Mucosa of rectum (tissue), 2 donors: ENCODE measurements around the gene DNTTIP2.

Experiments
- H3K27ac ChIP-seq, 2 donors: one replicate each; pipeline ENCODE4 v1.7.0; 2013; ENCODE audit warnings: inconsistent platforms in 2 of 2, low read depth in 2 of 2, low read length in 2 of 2
- H3K27me3 ChIP-seq, 2 donors: one replicate each; pipeline ENCODE4 v1.7.0; 2013; ENCODE audit warnings: low read length in 2 of 2; ENCODE audit not compliant: control insufficient read depth in 2 of 2, insufficient read depth in 2 of 2
- H3K36me3 ChIP-seq, 2 donors: one replicate each; pipeline ENCODE4 v1.7.0; 2013; ENCODE audit warnings: low read length in 2 of 2; ENCODE audit not compliant: control insufficient read depth in 2 of 2, insufficient read depth in 2 of 2
- H3K4me1 ChIP-seq, 2 donors: one replicate each; pipeline ENCODE4 v1.7.0; 2013; ENCODE audit warnings: low read length in 2 of 2, mild to moderate bottlenecking in 1 of 2; ENCODE audit not compliant: control insufficient read depth in 2 of 2, insufficient read depth in 2 of 2
- H3K4me3 ChIP-seq, 2 donors: one replicate each; pipeline ENCODE4 v1.7.0; 2013; ENCODE audit warnings: low read length in 2 of 2
- H3K9ac ChIP-seq, 2 donors: one replicate each; pipeline ENCODE4 v1.7.0; 2013; ENCODE audit warnings: low read length in 2 of 2, low read depth in 1 of 2, mild to moderate bottlenecking in 1 of 2
- H3K9me3 ChIP-seq, 2 donors: one replicate each; pipeline ENCODE4 v1.7.0; 2013; ENCODE audit warnings: low read length in 2 of 2; ENCODE audit not compliant: control insufficient read depth in 2 of 2
- donor health status: healthy.
- donor health status: Normal muscosa, but diverticular disease.

DNTTIP2 gene

GRCh38 chr1:93906480-93906879 is 27.5 kb upstream of the DNTTIP2 start:
- no peak overlapping the region for H3K9ac ChIP-seq
- H3K36me3 ChIP-seq = no peaks in the 10 kb centered on the region
- peaks cover 13 to 15% of the 10 kb centered on the region in 2 donors for H3K4me1 ChIP-seq
- no peak overlapping the region for H3K27ac ChIP-seq
- no peak overlapping the region for H3K4me3 ChIP-seq
- no peaks in the 10 kb centered on the region for H3K9me3 ChIP-seq
- no peaks in the 10 kb centered on the region for H3K27me3 ChIP-seq

DNA sequence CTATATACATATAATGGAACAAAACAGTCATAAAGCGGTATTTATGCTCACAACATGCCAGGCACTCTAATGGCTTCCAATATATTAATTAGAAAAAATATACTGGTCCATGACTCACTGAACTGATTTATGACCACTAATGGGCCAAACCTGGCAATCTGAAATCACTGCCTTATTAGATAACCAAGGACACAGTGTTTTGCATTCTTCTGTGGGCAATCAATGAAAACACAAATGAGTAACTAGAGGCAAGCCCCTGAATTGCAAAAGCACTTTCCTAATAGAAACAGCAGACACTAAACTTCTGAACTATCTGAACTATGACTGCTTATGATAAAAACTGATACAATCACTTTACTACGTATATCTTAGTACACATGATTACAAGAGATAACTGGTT is 26.7 kb upstream of the DNTTIP2 start:
- Histone ChIP-seq H3K9me3 (no peaks in the 10 kb centered on the region), H3K4me1 (peaks cover 13 to 15% of the 10 kb centered on the region in 2 donors), H3K4me3 (no peak overlapping the region), H3K36me3 (no peaks in the 10 kb centered on the region), H3K27me3 (no peaks in the 10 kb centered on the region), H3K27ac (no peak overlapping the region), H3K9ac (no peak overlapping the region)

GRCh38 chr1:93905051-93905450 is 26.0 kb upstream of the DNTTIP2 start:
- Histone ChIP-seq H3K4me3 (no peak overlapping the region), H3K27ac (no peak overlapping the region), H3K4me1 (peaks cover 13 to 15% of the 10 kb centered on the region in 2 donors), H3K9ac (no peak overlapping the region), H3K36me3 (no peaks in the 10 kb centered on the region), H3K27me3 (no peaks in the 10 kb centered on the region), H3K9me3 (no peaks in the 10 kb centered on the region)

DNA sequence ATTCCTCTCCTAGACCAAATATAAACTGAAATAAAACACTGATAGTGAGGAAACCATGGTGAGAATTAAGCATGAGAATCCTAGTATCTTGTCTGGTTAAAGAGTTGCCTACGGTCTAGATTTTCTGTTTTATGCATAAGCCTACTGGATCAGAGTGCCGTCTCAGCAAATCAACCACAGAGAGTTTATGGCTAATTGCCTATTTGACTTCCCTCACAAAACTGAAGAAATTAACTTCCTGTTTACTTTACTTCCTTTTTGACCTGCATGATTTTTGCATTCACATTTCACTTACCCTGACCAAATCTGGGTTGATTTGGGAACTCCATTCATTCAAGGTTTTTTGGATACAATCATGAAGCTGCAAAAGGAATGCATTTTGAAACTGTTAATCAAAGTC is 25.2 kb upstream of the DNTTIP2 start:
- no peaks in the 10 kb centered on the region for H3K9me3 ChIP-seq
- H3K27ac ChIP-seq = peak overlapping the region in 1 of 2 donors; percentile 4
- H3K27me3 ChIP-seq = no peaks in the 10 kb centered on the region
- peaks cover 11 to 13% of the 10 kb centered on the region in 2 donors for H3K4me1 ChIP-seq
- peak overlapping the region in 1 of 2 donors; percentile 13 for H3K4me3 ChIP-seq
- no peaks in the 10 kb centered on the region for H3K36me3 ChIP-seq
- H3K9ac ChIP-seq = no peak overlapping the region

DNA sequence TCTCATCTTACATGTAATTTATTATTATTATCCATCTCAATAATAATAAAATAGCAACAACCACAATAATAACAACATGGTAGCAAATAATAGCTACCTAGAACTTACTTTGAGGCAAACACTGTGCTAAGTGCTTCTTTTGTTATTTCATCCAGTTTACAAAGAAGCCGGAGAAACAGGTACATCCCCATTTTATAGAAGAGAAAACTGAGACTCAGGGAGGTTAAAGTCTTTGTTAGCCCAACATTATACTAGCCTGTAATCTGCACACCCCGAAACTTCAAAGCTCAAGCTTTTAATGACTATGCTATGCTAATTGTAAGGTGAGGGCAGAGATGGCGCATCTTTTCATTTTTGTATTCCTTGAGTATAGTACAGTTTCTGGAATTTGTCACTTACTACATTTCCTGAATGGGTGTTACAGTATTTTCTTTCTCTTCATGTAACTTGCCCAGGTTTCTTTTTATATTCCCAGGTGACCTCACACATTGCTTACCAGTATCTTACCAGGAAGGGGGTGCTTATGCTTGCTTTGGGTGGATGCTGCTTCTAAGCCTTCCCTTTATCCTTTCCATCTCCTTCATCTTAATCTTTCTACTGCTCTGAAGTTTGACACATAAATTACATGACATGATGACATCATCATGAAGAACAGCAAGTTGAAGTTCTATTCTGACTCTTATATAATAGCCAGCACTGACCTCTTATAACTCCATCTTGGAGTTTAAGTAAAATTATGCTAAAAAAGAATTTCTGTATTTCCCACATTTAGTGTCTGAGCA is 21.9 kb upstream of the DNTTIP2 start:
- Histone ChIP-seq H3K4me1 (peaks cover 6 to 8% of the 10 kb centered on the region in 2 donors), H3K4me3 (no peak overlapping the region), H3K27ac (no peak overlapping the region), H3K27me3 (no peaks in the 10 kb centered on the region), H3K36me3 (peaks cover 0 to 8% of the 10 kb centered on the region in 2 donors), H3K9me3 (no peaks in the 10 kb centered on the region), H3K9ac (no peak overlapping the region)

- no peak overlapping the region for H3K27ac ChIP-seq
- H3K9ac ChIP-seq = no peak overlapping the region
- no peaks in the 10 kb centered on the region for H3K9me3 ChIP-seq
- H3K4me3 ChIP-seq = no peak overlapping the region
- H3K36me3 ChIP-seq = peaks cover 5 to 10% of the 10 kb centered on the region in 2 donors
- H3K4me1 ChIP-seq = peaks cover 5 to 6% of the 10 kb centered on the region in 2 donors
- H3K27me3 ChIP-seq = no peaks in the 10 kb centered on the region
Observed at GRCh38 chr1:93899543-93900207, 20.7 kb upstream of the DNTTIP2 start.

- Histone ChIP-seq H3K9ac (no peak overlapping the region), H3K9me3 (no peaks in the 10 kb centered on the region), H3K36me3 (peaks cover 3 to 7% of the 10 kb centered on the region in 2 donors), H3K27ac (no peak overlapping the region), H3K27me3 (no peaks in the 10 kb centered on the region), H3K4me3 (no peak overlapping the region), H3K4me1 (no peaks in the 10 kb centered on the region)
Observed at GRCh38 chr1:93888900-93889299, 9.9 kb upstream of the DNTTIP2 start.

- peaks cover 7 to 9% of the 10 kb centered on the region in 2 donors for H3K4me1 ChIP-seq
- peaks cover 3 to 4% of the 10 kb centered on the region in 2 donors for H3K36me3 ChIP-seq
- no peaks in the 10 kb centered on the region for H3K27me3 ChIP-seq
Observed at GRCh38 chr1:93882269-93882668, 3.3 kb upstream of the DNTTIP2 start.

DNA sequence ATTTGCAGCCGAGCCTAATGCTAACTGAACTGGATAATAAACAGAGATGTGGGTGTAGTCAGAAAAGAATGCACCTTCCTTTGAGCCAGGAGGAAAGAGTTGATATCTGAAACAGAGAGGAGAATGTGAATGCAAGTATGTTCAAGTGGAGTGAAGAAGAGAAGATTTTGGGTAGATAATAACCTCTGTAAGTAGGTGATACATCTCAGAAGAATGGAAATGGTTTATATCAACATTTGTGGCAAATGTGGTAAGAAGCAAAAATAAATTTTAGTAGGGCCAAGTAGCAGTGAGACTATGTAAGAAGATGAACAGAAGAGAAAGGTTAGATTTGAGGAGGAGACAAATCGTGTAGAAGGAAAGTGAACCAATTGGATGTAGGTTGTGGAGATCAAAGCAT is 1.7 kb upstream of the DNTTIP2 start:
- no peak overlapping the region for H3K27ac ChIP-seq
- peaks cover 10 to 15% of the 10 kb centered on the region in 2 donors for H3K36me3 ChIP-seq
- H3K4me1 ChIP-seq = peaks cover 10 to 11% of the 10 kb centered on the region in 2 donors
- no peaks in the 10 kb centered on the region for H3K9me3 ChIP-seq
- no peak overlapping the region for H3K9ac ChIP-seq
- no peaks in the 10 kb centered on the region for H3K27me3 ChIP-seq
- no peak overlapping the region for H3K4me3 ChIP-seq

More at GRCh38 chr1:93882269-93882668, 3.3 kb upstream of the DNTTIP2 start:
- Histone ChIP-seq H3K4me3 (no peak overlapping the region), H3K27ac (no peak overlapping the region), H3K9me3 (no peaks in the 10 kb centered on the region), H3K9ac (no peak overlapping the region)

GRCh38 chr1:93878501-93878888 is 511 bp downstream of the DNTTIP2 start:
- H3K9me3 ChIP-seq = no peaks in the 10 kb centered on the region
- peak overlapping the region; percentile 94 to 99 for H3K4me3 ChIP-seq
- peak overlapping the region; percentile 86 to 89 for H3K27ac ChIP-seq
- H3K9ac ChIP-seq = peak overlapping the region; percentile 89 to 95
- peaks cover 10 to 11% of the 10 kb centered on the region in 2 donors for H3K4me1 ChIP-seq
- H3K36me3 ChIP-seq = peaks cover 26 to 33% of the 10 kb centered on the region in 2 donors
- no peaks in the 10 kb centered on the region for H3K27me3 ChIP-seq
